Measurements from ENCODE around the gene ENOX2.
"Not testable (repeated sequence)": the region's sequence is repeated elsewhere in the genome, so short reads cannot be mapped to it uniquely, and the experiment has no call there.

ENOX2 gene

DNA sequence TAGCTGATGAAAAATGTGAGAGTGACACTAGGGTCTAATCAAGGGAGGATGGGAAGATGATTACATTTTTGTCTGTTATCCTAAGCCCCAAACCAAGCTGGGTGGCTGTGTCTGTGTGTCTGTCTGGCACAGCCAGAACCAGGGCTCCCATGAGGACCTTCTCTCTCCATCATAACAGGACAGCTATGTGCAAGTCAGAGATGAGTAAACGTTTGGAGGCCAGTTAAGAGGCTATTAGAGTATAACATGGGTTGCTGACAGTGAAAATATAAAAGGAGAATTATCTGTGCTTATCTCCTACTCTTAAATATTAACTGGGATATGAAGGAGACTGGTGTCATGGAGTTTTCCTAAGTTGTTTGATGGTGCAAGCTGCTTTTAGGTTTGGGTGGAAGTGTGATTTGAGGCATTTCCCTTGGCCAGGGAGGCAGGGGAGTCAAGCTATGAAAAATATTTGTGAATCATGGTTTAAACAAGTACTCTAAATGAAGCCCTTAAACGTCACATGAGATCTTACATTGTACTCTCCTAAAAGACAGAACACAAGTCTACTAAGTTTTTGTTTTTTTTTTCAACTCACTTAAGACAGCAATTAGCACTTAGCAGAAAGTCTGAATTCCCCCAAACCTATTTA lies 156.2 kb downstream of the ENOX2 start:
- DNase-seq = no peak

DNA sequence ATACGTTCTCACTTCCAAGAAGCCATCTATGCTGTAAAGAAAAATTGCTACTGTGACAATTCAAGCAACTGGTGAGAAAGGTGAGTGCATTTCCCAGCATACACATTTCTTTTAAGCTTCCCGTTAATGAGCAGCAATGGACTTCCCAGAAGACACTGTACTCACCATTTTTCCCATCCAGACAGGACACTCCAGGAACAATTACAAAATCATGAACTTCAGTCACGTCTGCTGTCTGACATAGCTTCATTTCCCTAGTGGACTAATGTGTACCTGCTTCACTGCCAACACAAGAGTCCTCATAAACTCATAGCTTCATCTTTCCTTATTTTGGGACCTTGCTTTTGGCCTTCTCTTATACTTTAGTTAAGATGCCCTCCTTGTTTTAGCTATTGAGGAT lies 156.9 kb downstream of the ENOX2 start:
- DNase-seq = no peak

DNA sequence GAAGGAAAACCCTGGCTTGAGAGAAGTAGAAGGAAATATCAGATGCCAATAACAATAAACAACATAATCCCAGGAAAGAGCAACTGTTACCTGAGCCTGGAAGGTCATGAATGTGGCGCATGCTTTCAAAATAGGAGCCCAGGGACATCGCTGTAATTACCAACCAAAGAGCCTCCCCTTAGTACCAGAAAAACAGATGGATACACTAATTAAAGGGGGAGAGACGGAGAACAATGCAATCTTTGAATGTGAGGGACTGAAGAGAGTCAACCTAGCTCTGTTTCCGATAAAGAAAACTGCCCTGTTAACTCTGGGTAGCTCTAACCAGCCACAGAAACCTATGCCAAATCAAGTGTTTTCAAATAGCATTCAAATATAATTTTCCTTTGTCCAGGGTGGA lies 161.4 kb downstream of the ENOX2 start:
- no peak for DNase-seq

DNA sequence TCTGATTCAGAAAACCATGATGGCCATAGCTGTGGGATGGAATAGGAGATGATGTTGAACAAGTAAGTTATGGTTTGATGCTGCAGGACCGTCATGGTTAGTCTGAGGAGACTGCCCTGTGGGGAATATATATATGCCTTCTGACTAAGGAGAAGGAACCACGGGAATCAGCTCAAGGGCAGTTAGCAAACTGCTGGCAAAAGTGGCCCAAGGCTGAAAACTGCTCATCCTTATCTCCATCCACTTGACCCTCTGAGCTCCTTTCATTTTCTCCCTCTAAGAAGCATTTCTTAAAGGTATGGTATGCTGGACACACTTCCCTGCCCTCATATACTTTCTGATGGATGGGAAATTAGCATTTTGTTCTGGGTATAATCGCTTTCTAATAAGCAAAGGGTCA lies 161.9 kb downstream of the ENOX2 start:
- no peak for DNase-seq

DNA sequence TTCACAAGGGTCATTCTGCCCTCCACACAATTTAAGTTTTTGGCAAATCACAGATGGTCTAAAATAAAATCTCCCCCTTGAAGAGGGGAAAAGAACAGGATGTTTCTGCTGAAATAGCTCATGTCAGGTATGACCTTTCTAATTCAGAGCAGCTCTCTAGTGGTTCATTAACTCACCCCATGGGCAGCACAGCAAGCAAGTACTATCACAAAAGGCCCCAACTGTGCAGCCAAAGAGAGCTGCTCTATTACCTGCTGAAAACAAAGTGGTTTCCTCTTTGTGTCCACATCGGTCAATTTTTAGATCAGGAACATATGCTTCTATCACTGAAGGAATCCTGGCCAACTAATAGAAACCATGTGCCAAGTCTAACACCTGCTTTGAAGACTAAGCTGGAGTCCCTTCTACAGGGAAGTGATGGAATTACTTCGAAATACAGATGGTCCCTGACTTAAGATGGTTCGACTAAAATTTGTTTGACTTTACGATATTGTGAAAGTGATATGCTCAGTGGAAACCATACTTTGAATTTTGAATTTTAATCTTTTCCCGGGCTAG lies 164.3 kb downstream of the ENOX2 start:
- no peak for DNase-seq

DNA sequence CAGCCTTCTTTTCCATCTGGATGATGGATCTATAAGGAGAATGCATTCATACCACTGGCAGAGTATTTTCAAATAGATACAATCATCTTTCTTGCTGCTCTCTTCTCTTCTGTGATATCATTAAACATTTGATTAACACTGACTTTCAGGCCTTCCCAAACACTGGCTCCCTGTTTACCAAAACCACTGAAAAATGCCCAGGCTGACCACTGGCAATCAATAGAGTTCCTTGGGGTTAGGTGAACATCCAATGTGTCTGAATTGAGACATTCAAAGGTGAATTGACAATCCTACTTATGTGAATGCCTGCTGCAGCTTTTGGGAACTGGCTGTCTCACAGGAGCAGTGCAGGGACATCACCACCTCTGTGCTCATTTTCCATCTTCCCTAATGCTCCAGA lies 168.3 kb downstream of the ENOX2 start:
- DNase-seq = no peak

DNA sequence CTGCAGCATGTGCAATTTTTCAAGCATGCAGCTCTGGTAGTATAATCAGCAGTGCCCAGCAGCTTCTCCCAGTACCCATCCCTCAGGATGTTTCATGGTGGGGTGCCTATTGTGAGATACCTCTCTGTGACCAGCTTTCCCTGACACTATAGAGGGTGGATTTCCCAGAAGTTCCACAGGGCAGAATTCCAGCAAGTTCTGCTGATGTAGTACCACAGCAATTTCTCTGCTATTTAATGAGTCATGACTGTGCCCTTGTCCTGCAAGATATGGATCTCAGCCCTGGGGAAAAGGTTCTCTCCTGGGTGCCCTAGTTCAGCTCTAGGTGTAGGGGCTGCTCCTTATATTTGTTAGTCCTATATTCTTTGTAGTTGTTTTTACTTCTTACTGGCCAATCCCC lies 174.8 kb downstream of the ENOX2 start:
- no peak for DNase-seq

DNA sequence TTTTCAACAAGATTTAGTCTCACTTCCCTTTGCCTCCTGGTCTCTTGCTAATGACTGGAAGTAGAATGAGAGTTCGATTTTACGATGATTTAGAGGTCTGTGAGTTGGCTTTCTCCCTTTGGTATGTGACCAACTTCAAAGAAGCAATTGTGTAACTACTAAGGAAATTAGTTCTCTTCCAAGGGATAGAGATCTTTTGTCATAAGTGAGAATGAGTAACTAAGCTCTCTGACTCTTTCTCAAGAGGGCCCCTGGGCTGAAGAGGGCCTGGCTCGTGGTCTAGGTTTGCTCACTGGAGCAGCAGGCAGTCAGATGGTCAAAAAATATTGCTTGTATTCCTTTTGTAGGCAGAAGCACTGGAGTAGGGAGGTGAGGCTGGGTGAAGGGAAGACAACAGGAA lies 176.3 kb downstream of the ENOX2 start:
- DNase-seq = no peak

DNA sequence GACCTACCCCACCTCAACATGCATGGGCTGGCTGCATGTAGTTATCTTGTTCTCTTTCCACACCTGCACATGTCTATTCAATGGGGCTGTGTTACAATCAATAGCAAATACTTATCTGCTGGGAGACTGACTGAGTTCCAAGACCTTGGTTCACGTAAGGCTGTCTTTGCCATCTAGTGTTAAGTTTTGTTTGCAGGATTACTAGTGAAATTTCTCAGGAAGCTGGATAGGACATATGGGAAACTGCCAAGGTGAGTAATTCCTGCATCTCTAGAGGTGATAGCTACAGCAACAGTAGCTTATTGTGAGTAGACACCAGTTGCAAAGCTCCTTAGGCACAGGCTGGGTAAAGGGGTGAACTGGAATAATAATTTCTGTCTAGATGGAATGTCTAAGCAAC lies 177.5 kb downstream of the ENOX2 start:
- no peak for DNase-seq

DNA sequence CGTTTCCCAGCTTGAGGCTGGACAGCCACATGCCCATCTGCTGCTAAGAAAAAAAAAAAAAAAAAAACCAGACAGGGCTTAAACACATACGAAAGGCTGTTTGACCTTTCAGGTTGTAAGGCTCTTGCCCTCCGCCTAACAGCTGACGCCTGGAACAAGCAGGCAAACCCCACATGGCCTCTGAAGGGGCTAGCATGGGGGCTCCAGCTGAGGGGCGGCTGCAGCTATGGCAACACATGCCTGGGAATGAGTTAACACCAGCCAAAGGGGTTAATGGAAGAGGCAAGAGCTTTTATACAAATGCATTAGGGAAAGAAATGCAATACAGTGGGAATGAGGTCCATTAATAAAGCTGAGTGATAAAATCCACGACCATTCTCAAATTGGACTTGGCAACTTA lies 183.6 kb downstream of the ENOX2 start:
- no peak for DNase-seq

DNA sequence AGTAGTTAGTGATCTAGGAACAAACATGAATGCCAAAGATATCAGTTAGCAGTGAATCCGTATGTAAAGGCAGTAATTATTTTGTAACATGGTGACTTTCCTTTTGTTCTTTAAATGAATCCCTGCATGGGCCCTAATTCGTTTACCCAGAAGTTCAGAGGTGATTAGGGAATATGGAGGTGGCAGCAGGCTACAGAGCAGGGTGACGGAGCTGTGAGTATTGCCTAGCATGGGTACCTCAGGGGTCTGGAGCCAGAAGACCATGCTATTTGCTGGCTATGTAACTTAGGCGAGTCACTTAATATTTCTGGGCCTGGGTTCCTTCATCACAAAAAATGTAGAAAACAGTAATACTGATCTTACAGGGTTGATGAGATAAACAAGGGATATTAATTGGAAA lies 184.9 kb downstream of the ENOX2 start:
- DNase-seq = no peak

DNA sequence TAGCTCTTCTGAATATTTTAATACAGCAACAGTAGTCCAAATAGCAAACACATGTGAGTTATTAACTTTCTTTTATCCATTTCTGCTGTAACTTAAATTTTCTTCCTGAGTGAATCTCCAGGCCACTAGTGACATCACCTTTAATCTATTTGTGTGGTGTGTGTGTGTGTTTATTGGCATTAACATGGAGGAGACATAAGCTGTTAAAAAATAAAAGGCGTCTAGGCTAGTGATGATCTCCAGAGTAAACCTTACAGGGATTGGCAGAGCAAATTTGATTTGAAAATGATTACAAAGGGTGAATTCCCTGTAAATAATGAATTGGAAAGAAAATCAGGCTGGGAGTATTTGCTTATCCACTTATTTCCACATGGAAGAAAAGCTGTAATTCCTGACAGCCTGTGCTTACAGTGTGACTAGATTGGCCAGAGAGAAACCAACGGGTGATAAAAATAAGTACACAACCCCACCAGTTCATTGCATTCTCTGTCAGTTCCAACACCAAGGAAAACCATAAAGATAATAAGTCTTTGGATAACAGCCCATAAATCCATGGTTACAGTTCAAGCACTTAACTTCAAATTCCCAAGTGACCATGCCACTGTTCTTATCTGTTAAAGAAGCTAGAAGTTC lies 186.1 kb downstream of the ENOX2 start:
- no peak for DNase-seq

DNA sequence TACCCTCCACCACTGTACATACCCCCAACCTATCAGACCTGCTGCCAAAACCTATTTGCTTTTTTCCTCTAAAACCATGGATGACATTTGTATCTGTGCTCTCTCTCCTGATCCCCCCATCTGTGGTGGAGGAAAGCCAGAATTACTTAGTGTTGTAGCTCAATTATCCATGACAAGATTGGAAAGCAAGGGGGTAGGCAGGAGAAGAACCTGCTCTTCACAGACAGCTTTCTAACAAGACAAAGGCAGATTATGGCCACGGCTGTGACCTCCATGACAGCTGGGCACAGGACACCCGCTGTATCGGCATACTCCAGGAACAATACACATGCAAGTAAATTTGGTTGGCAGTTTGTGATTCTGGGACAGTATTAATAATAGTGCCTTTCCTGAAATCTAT lies 186.7 kb downstream of the ENOX2 start:
- DNase-seq = no peak

DNA sequence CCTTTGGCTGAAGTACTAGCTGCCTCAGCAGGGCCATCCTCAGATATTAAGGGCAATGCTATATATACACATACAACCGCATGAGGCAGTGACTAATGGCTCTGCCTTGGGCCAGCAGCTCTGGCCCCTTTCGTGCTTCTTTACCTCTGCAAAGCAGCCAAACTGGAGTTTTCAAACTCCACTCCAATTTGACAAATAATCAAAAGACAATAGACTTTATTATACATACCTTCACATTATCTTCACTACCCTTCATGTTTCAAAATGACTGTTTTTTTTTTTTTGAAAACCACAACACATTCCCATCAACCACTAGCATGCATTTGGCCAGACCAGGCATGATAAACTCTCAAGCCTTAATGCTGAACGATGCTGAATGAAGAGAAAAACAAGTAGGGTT lies 187.7 kb downstream of the ENOX2 start:
- DNase-seq = no peak

DNA sequence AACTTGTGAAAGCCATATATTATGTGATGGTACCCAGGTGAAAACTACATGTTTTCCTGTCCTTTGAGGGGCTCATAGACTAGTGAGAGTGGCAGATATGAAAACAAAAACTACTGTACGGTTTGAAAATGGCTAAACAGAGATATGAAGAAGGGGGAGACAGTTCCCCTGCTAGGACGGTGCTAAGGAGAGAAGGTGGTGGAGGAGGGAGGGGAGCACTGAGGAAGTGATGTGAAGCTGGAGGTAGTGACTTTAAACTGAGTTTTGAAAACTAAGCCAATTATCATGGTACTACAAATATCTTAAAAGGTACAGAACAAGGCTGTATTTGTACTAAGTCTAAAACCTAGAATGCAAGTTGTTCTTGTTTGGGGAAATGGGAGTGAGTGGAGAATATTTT lies 188.3 kb downstream of the ENOX2 start:
- no peak for DNase-seq

DNA sequence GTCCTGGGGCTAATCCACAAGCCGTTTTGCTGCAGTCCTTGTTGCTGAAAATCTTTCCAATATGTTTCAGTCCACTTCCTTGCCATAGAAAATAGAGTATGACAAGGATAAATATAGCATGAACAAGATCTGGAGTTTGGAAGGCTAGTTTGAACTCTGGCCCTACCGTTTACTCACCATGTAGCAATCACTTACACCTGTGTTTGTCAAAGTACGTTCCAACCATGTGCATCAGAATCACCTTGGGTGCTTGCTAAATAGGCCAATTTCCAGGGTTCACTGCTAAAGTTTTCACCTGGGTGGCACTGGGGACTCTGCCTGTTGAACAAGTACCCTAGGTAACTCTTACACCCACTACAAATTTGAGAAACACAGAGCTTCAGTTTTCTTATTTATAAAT lies 188.9 kb downstream of the ENOX2 start:
- DNase-seq = no peak

DNA sequence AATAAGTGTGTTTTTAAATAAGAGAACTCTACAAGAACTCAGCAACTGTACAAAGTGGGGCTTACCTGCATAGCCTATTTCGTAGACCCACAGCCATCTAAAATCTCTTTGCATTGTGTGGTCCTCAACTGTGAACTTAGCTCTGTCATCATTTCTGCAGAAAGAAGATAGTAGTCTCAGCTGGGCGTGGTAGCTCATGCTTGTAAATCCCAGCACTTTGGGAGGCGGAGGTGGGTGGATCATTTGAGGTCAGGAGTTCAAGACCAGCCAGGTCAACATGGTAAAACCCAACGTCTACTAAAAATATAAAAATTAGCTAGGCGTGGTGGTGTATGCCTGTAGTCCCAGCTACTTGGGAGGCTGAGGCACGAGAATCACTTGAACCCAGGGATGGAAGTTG lies 193.8 kb downstream of the ENOX2 start:
- DNase-seq = not testable (repeated sequence)

DNA sequence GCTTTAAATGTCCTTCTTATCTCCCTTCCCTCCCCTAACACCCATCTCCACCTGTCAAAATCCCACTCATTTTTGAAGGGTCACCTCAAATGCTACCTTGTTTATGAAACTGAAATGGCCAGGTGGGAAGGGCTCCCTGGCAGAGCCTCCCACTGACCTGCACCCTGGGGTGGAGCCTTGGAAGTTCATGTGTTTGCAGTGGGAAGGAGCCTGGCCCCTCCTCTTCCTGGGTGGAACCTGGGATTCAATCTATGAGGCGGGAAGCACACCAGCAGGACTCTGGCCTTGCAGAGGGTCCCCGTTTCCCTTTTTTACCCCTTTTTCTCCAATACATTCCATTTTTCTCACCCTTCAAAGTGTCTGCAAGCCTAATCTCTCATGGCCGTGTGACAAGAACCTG lies 197.4 kb downstream of the ENOX2 start:
- no peak for DNase-seq

DNA sequence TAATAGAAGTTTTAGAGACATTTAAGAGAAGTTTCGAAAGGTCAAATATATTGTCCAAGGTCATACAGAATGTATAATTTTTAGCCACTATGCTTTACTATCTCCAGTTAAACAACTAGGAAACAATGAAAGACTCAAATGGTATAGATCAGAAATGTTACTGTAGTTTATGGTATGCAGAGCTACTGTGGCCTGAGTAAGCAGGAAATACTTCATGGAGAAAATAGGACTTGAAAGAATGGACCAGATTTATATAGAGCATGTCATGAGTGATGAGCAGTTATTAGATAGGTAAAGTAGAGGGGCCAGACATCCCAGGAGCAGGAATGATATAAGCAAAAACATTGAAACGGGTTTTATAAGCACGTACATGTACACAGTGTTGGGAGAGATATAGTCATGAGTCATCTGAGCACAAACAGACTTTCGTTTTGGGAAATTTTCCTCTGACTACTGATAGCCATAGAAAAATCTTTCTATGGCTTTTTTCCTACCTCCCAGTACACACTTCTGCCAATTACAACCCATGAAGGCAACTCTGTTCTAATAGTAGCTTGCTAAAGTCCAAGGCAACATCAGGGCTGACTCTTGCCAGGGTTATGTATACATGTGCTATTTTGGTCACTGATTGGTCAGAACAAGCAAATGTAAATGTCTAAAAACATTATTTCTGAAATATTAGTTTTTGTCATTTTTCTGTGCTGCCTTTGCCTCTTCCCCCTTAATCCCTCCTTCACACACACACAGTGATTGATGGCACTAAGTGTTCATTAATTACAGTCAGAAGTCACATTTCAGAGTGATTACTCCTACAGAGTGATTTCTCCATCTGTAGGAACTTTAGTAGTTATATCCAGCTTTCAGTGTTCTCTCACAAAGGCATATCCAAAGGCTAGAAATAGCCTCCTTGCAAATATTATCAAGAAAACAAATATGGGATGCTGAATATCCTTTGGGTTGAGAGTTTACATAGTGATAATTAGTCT lies 198.7 kb downstream of the ENOX2 start:
- no peak for DNase-seq

DNA sequence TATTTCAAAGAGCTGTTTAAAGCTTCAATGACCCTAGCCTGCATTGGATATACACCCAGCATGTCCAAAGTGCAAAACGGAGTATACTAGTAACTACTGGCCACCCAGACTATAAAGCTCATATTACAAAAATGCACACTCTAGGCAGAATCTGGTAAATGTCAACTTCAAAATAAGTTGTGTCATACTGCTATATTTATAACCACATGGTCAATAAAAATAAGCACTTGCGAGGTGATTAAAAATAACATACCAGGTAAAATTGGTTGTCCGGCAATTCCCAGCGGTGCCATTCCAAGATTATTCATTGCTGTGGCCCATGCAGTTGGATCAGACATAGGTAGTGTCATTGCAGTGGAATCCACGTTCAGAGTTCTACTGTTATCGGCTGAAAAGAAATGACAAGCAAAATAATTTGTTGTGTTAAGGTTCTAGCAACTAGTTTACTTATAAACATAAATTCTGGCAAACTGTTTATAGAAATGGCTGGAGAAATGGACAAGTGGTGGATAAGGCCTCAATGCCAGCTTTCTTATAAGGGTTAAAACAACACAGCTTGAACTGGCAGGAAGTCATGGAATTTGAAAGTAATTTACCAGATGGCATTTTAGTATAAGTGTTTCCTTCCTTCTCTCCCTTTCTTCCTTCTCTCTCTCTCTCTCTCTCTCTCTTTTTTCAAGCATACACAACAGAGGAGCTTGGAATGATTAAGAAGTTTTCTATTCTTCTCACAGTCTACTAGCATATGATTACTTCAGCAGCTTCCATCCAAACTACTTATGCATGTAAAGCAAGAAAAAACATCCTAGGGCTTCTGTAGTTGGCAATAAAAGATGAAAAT lies 199.9 kb downstream of the ENOX2 start:
- no peak for DNase-seq

DNA sequence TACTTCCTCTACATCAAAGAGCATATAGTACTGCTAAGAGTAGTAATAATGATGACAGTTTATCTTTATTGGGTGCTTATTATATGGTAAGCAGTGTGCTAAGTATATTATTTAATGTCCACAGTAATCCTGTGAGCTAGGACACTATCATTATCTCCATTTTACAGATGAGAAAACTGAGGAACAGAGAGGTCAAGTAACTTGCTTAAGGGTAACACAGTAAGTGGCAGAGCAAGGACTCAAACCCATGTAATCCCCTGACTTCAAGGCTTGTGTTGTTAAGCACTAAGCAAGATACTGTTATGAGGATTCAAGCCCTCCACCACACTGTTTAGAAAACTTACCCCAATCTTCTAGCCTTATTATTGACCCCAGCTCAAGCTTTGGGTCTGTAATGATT lies 202.4 kb downstream of the ENOX2 start:
- no peak for DNase-seq

DNA sequence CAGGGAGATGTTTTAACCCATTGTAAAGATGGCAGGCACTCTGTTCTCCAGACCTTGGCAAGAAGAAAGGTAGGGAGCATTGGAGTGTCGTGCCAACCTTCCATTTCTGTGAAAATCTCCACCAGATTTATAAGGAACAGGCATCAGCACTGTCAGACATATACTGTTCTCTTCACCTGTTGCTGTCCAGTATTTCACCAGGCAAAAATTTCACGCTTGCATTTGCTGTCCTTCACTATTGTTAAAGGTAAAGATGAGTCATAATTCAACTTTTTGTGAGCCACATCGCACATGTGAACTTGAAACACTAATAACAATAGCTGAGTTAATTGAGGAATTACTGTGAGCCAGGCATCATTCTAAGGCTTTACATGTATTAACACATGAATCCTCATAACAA lies 203.4 kb downstream of the ENOX2 start:
- DNase-seq = no peak

DNA sequence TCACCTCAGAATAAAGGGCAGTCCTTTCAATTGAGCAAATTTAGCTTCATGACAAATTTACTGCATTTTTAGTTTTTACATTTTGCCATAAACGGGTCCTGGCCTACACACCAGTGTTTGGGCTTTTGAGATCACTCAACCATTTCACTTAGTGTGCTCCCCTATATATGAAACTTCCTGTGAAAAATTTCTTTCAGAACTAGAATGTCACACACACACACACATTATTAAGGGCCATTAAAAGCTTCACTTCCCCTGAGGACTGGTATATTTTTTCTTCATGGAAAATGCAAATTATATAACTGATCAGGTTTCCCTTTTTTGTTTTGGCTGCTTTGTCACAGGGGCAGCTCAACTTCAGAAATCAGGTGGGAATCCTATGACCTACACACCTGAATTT lies 206.5 kb downstream of the ENOX2 start:
- no peak for DNase-seq
